Heart left ventricle (tissue), 13 donors: ENCODE measurements around the gene GRHL1.

ENCODE experiments used
- CTCF ChIP-seq, 12 donors: fragments of 200-600 bp; sonication (generic) in 4 of 12; IDR thresholded peaks; one replicate each; pipeline versions ENCODE4 v1.5.0 to v1.8.0; 2018 to 2022; ENCODE audit warnings: antibody characterized with exemption in 12 of 12, mild to moderate bottlenecking in 5 of 12
- POLR2A ChIP-seq, 2 donors: fragments of 450-650 bp; IDR thresholded peaks; one replicate each; pipeline ENCODE4 v1.6.1; 2017; ENCODE audit warnings: antibody characterized with exemption in 2 of 2, mild to moderate bottlenecking in 2 of 2, moderate library complexity in 2 of 2
- donor health status: ischemic (EF 13 %, LVEDD 7.1; RV severe dilation, severe dysfunction).
- donor health status: DM: no; HTN: yes; CAD: no.
- donor health status: DM: no; HTN: no; CAD: no.
- donor health status: ischemic (EF 25% LVEDD 6.9; RV normal size, moderate dysfunction).
- donor health status: ischemic (EF 25% LVEDD 5.7; RV mildly dilated, moderate dysfunction).
- donor health status: ischemic (EF 35%, LVEDD 5.7; RV mildly dilated, moderate dysfunction).
- donor health status: nonischemic (EF 11% LVEDD 7.7; RV severe dilation, severe dysfunction).
- donor health status: DM: yes; HTN: yes; CAD: no.
- donor health status: PGD.
- donor health status: ischemic (EF 29% LVEDD 5.4; RV normal size, mild dysfunction).
- donor health status: nonischemic (EF 23%, LVEDD 6.1; RV moderate dilation, normal function).

GRCh38 chr2:9979977-9980376 lies 28.5 kb downstream of the GRHL1 start:
- TF ChIP-seq POLR2A (IDR thresholded peaks at IDR 0.05) (no peak), CTCF (IDR thresholded peaks at IDR 0.05) (no peak)
